Uterus (tissue), 4 donors: ENCODE data around the gene ABRAXAS1. TPM values are rescaled to one million over a fixed set of nuclear protein-coding genes. Genes with fewer than 3 reads are reported as not detected.

ENCODE experiments used
- DNase-seq, 2 donors: peaks; one replicate each; pipeline ENCODE4 v3.0.0-alpha.2; 2019 to 2020
- H3K27ac ChIP-seq, 2 donors: fragments of 200-600 bp; sonication (generic); 1 replicate in 1 of 2; 2 replicates in 1 of 2; pipeline ENCODE4 v1.5.1; 2016 to 2018
- H3K27me3 ChIP-seq, 2 donors: fragments of 200-600 bp; sonication (generic); one replicate each; pipeline ENCODE4 v1.5.1; 2018 to 2019; ENCODE audit warnings: control low read depth in 1 of 2
- H3K36me3 ChIP-seq, 2 donors: fragments of 200-600 bp; sonication (generic); one replicate each; pipeline ENCODE4 v1.5.1; 2019; ENCODE audit warnings: control low read depth in 1 of 2
- H3K4me1 ChIP-seq, 2 donors: fragments of 200-600 bp; sonication (generic); one replicate each; pipeline ENCODE4 v1.5.1; 2018 to 2019; ENCODE audit warnings: control low read depth in 1 of 2
- H3K4me3 ChIP-seq, 2 donors: fragments of 200-600 bp; sonication (generic); 1 replicate in 1 of 2; 2 replicates in 1 of 2; pipeline ENCODE4 v1.5.1; 2018 to 2019; ENCODE audit warnings: mild to moderate bottlenecking in 1 of 2
- H3K9me3 ChIP-seq, 2 donors: fragments of 200-600 bp; sonication (generic); one replicate each; pipeline ENCODE4 v1.5.1; 2019; ENCODE audit warnings: control low read depth in 1 of 2
- POLR2A ChIP-seq, 2 donors: fragments of 450-650 bp; IDR thresholded peaks; one replicate each; pipeline ENCODE4 v1.6.1; 2016; ENCODE audit warnings: antibody characterized with exemption in 2 of 2, mild to moderate bottlenecking in 1 of 2, moderate library complexity in 1 of 2
- intact Hi-C: fragments of 100-400 bp; cut with DNase I; formaldehyde crosslinking; loops from one replicate; pipeline ENCODE4 v1.15.1; 2023; ENCODE audit warnings: low total_unique reads
- total RNA-seq, 4 donors: library from RNA; depleted of rRNA in 3 of 4; stranded (reverse); fragments of >200 nt in 3 of 4; gene quantifications; one replicate each; pipeline versions ENCODE4 v1.1.0 to v1.2.4, GENCODE V29; 2014 to 2023
- TF ChIP-seq, protein P1 (sequence below), 4 experiments: fragments of 200-600 bp in 2 of 4; fragments of 450-650 bp in 2 of 4; sonication (generic) in 2 of 4; IDR thresholded peaks; one replicate each; pipeline ENCODE4 v1.5.1; 2016 to 2019; ENCODE audit warnings: antibody characterized with exemption in 4 of 4, mild to moderate bottlenecking in 2 of 4, moderate library complexity in 1 of 4
- donor health status: DM: yes; HTN: yes; CAD: no.

Gene ABRAXAS1
- total RNA-seq, 4 donors from 2014 or later, result 7.4 to 61.5 (median 29.3) TPM

DNA sequence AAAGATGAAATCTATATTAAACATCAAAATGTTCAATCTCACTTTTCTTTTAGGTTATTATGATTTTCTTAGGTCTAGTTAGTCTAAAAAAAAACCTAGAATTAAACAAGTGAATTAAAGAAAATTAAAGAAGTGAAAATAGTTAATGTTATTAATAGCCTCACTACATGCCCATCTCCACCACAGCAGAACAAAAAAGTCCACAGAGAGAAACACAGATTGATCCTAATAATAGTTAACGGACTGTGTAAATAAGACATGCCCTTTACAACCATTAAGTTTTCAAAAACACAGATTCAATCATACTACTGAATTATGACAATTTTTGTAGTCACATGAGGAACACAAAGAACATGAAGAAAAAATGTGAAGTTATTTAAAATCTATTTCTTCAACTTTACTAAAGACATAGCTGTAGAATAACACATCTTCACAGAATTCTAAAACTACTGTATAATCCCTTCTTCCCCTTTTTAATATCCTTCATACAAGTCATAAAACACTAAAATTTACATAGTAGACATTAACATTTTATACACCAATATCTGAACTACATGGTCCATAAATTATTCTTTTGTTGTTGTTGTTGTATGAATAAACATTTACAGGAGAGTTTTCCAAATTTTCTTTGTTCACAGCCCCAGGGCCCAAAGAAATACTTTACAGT, 44.6 kb downstream of the ABRAXAS1 start:
- Histone ChIP-seq H3K4me3 (no peak overlapping the region), H3K9me3 (no peaks in the 10 kb centered on the region), H3K27ac (no peak overlapping the region), H3K4me1 (no peaks in the 10 kb centered on the region), H3K27me3 (no peaks in the 10 kb centered on the region), H3K36me3 (no peaks in the 10 kb centered on the region)
- no peak for TF ChIP-seq POLR2A (IDR thresholded peaks at IDR 0.05)
- TF ChIP-seq, protein P1, sequence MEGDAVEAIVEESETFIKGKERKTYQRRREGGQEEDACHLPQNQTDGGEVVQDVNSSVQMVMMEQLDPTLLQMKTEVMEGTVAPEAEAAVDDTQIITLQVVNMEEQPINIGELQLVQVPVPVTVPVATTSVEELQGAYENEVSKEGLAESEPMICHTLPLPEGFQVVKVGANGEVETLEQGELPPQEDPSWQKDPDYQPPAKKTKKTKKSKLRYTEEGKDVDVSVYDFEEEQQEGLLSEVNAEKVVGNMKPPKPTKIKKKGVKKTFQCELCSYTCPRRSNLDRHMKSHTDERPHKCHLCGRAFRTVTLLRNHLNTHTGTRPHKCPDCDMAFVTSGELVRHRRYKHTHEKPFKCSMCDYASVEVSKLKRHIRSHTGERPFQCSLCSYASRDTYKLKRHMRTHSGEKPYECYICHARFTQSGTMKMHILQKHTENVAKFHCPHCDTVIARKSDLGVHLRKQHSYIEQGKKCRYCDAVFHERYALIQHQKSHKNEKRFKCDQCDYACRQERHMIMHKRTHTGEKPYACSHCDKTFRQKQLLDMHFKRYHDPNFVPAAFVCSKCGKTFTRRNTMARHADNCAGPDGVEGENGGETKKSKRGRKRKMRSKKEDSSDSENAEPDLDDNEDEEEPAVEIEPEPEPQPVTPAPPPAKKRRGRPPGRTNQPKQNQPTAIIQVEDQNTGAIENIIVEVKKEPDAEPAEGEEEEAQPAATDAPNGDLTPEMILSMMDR (IDR thresholded peaks at IDR 0.05), result no peak
- intact Hi-C loops, result no loop called here
- no peak for DNase-seq

DNA sequence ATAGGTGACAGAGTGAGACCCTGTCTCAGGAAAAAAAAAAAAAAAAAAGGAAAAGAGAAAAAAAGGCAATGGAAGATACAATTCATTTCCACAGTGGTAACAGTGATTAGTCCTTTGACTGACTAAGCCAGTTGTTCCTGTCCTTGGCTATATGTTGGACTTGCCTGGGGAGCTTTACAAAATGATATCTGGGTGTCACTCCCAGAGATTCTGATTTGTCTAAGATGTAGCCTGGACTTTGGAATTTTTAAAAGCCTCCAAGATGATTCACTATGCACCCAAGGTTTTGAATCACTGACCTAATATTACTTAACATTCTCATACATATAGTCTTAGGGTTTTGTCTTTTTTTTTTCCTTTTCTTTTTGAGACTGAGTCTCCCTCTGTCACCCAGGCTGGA, 46.2 kb downstream of the ABRAXAS1 start:
- DNase-seq, result no peak
- Histone ChIP-seq H3K27me3 (no peaks in the 10 kb centered on the region), H3K27ac (no peak overlapping the region), H3K9me3 (no peaks in the 10 kb centered on the region), H3K4me1 (no peaks in the 10 kb centered on the region), H3K4me3 (no peak overlapping the region), H3K36me3 (no peaks in the 10 kb centered on the region)
- TF ChIP-seq, protein P1 (IDR thresholded peaks at IDR 0.05), result no peak
- TF ChIP-seq POLR2A (IDR thresholded peaks at IDR 0.05), result no peak
- intact Hi-C loops, result no loop called here

DNA sequence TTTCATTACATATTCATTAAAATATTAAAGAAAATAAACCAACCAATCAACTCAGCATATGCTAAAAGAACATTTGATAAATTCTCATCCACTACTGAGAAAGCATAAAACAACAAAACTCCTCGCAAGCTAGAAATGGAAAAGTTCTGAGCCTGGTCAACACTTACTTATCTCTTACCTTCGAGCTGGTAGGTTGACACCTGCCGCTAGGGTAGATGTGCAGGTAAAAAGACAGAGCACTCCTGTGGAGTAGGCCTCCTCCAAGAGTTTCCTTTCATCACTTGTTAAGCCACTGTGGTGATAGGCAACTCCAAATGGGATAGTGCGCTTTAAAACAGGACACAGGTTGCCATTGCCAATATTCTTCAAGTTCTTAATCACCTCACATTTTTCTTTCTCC, 48.2 kb downstream of the ABRAXAS1 start:
- no peaks in the 10 kb centered on the region for H3K36me3 ChIP-seq
- intact Hi-C loops, result no loop called here

DNA sequence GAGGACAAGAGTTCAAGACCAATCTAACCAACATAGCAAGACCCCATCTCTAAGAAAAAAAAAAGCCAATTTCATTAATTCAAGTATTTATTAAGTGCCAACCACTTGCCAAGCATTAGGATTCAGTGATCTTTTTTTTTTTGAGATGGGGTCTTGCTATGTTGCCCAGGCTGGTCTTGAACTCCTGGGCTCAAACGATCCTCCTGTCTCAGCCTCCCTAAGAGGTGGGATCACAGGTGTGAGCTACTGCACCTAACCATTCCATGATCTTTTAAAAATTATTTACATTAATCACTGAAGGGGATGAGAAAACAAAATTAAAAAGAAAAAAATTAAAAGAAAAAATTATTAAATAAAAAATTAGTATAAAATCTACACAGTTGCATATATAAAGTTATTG, 53.7 kb downstream of the ABRAXAS1 start:
- intact Hi-C loops, result no loop called here
- Histone ChIP-seq H3K27me3 (no peaks in the 10 kb centered on the region), H3K27ac (no peak overlapping the region), H3K36me3 (no peaks in the 10 kb centered on the region), H3K4me1 (no peaks in the 10 kb centered on the region), H3K4me3 (no peak overlapping the region), H3K9me3 (no peaks in the 10 kb centered on the region)
- TF ChIP-seq, protein P1 (IDR thresholded peaks at IDR 0.05), result no peak
- no peak for TF ChIP-seq POLR2A (IDR thresholded peaks at IDR 0.05)
- no peak for DNase-seq

More for the DNA sequence above, 48.2 kb downstream of the ABRAXAS1 start:
- H3K9me3 ChIP-seq, result no peaks in the 10 kb centered on the region
- H3K27me3 ChIP-seq, result no peaks in the 10 kb centered on the region
- no peak overlapping the region for H3K4me3 ChIP-seq
- H3K4me1 ChIP-seq, result no peaks in the 10 kb centered on the region
- no peak for DNase-seq
- no peak overlapping the region for H3K27ac ChIP-seq
- no peak for TF ChIP-seq POLR2A (IDR thresholded peaks at IDR 0.05)
- TF ChIP-seq, protein P1 (IDR thresholded peaks at IDR 0.05), result no peak

DNA sequence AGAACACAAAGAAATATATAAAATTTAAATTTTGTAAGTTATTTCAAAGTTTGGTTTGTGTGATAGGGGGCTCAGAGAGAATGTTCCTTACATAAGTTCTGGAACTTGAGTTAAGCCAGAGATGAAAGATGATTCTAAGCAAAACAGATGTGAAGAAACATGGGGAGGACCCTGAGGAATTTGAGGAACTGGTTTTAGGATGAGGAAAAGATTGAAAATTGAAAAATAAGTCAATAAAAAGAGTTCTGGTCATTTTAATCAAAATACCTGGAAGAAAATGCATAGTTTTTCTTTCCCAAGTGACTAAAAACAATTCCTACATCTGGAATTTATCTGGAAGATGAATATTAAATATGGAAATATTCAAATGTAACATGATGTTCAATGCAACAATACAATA, 66.7 kb downstream of the ABRAXAS1 start:
- DNase-seq, result no peak
- no peak overlapping the region for H3K4me3 ChIP-seq
- intact Hi-C loops, result no loop called here
- no peak overlapping the region for H3K27ac ChIP-seq
- H3K9me3 ChIP-seq, result no peaks in the 10 kb centered on the region
- H3K36me3 ChIP-seq, result no peaks in the 10 kb centered on the region
- TF ChIP-seq POLR2A (IDR thresholded peaks at IDR 0.05), result no peak
- TF ChIP-seq, protein P1 (IDR thresholded peaks at IDR 0.05), result no peak
- no peaks in the 10 kb centered on the region for H3K4me1 ChIP-seq
- no peaks in the 10 kb centered on the region for H3K27me3 ChIP-seq
